Breast epithelium (tissue), 4 donors: ENCODE data around the gene HMCN1. TPM values are rescaled to one million over a fixed set of nuclear protein-coding genes. Genes with fewer than 3 reads are reported as not detected.

Experiments used
- DNase-seq, 2 donors: peaks; one replicate each; pipeline ENCODE4 v3.0.0-alpha.2; 2019; ENCODE audit warnings: low spot score in 2 of 2
- H3K27ac ChIP-seq, 2 donors: fragments of 200-600 bp; sonication (generic) in 1 of 2; one replicate each; pipeline ENCODE4 v1.5.1; 2016 to 2019; ENCODE audit warnings: mild to moderate bottlenecking in 1 of 2
- H3K27me3 ChIP-seq, 2 donors: fragments of 200-600 bp; sonication (generic) in 1 of 2; one replicate each; pipeline versions ENCODE4 v1.5.1 to v1.6.0; 2017 to 2019; ENCODE audit warnings: control low read depth in 1 of 2, mild to moderate bottlenecking in 1 of 2
- H3K36me3 ChIP-seq: fragments of 200-600 bp; one replicate; pipeline ENCODE4 v1.5.1; 2019
- H3K4me1 ChIP-seq, 2 donors: fragments of 200-600 bp; sonication (generic); one replicate each; pipeline ENCODE4 v1.5.1; 2016 to 2019; ENCODE audit warnings: control low read depth in 1 of 2
- H3K4me3 ChIP-seq, 3 donors: fragments of 200-600 bp; sonication (generic); 1 replicate in 2 of 3; 2 replicates in 1 of 3; pipeline ENCODE4 v1.5.1; 2016 to 2019; ENCODE audit warnings: mild to moderate bottlenecking in 3 of 3, moderate library complexity in 2 of 3
- H3K9me3 ChIP-seq, 2 donors: fragments of 200-600 bp; sonication (generic) in 1 of 2; one replicate each; pipeline ENCODE4 v1.5.1; 2016 to 2019; ENCODE audit warnings: control low read depth in 1 of 2
- CTCF ChIP-seq, 3 donors: fragments of 450-650 bp; IDR thresholded peaks; one replicate each; pipeline ENCODE4 v1.5.1; 2016 to 2017; ENCODE audit warnings: antibody characterized with exemption in 3 of 3, mild to moderate bottlenecking in 3 of 3, moderate library complexity in 3 of 3
- POLR2A ChIP-seq: fragments of 450-650 bp; IDR thresholded peaks from one replicate; pipeline ENCODE4 v1.6.1; 2016; ENCODE audit warnings: antibody characterized with exemption, mild to moderate bottlenecking, moderate library complexity
- POLR2AphosphoS5 ChIP-seq, 3 donors: sonication (generic); formaldehyde crosslinking; IDR thresholded peaks; one replicate each; pipeline ENCODE4 v1.6.1; 2017; ENCODE audit warnings: antibody characterized with exemption in 3 of 3
- intact Hi-C: fragments of 100-400 bp; cut with DNase I; formaldehyde crosslinking; loops from one replicate; pipeline ENCODE4 v1.15.1; 2023; ENCODE audit warnings: low total_unique reads
- total RNA-seq, 3 donors: library from RNA; depleted of rRNA; stranded (reverse); fragments of >200 nt; gene quantifications; one replicate each; pipeline ENCODE4 v1.1.0, GENCODE V29; 2016

Gene HMCN1
- total RNA-seq, 3 donors from 2014 or later: 7.8 to 18.4 (median 11.9) TPM

GRCh38 chr1:185850366-185850765, 116.2 kb downstream of the HMCN1 start:
- no peak for DNase-seq
- TF ChIP-seq POLR2A (no peak), POLR2AphosphoS5 (IDR thresholded peaks at IDR 0.05) (no peak), CTCF (IDR thresholded peaks at IDR 0.05) (no peak)
- Histone ChIP-seq H3K4me3 (no peak overlapping the region), H3K27ac (no peak overlapping the region), H3K4me1 (no peaks in the 10 kb centered on the region), H3K27me3 (no peaks in the 10 kb centered on the region), H3K9me3 (no peaks in the 10 kb centered on the region), H3K36me3 (no peaks in the 10 kb centered on the region)
- intact Hi-C loops: no loop called here

GRCh38 chr1:185853739-185854138, 119.5 kb downstream of the HMCN1 start:
- Histone ChIP-seq H3K27ac (no peak overlapping the region), H3K4me1 (no peaks in the 10 kb centered on the region), H3K4me3 (no peak overlapping the region), H3K9me3 (no peaks in the 10 kb centered on the region), H3K36me3 (no peaks in the 10 kb centered on the region), H3K27me3 (no peaks in the 10 kb centered on the region)
- no peak for TF ChIP-seq POLR2AphosphoS5 (IDR thresholded peaks at IDR 0.05)
- no peak for TF ChIP-seq POLR2A
- no peak for TF ChIP-seq CTCF (IDR thresholded peaks at IDR 0.05)
- no peak for DNase-seq
- intact Hi-C loops: no loop called here

DNA sequence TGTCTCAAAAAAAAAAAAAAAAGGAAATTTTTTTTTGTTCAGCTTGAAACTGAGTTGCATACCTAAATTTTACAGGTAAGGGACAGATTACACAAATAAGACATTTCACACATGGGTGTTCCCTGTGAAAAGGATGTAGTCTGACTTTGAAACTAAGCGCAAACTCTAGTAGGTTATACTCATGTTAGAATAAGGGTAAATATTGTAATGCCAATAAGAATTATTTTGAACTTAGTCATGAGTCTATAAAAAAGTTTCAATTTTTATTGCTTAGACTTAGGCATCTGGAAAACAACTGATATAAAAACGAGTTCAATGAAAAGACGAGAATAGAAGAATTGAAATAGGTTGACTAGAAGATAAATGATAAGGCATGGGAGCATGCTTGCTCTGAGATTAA, 122.3 kb downstream of the HMCN1 start:
- Histone ChIP-seq H3K9me3 (no peaks in the 10 kb centered on the region), H3K27me3 (no peaks in the 10 kb centered on the region), H3K4me3 (no peak overlapping the region), H3K36me3 (no peaks in the 10 kb centered on the region), H3K27ac (no peak overlapping the region), H3K4me1 (no peaks in the 10 kb centered on the region)
- no peak for DNase-seq
- intact Hi-C loops: no loop called here
- TF ChIP-seq POLR2AphosphoS5 (IDR thresholded peaks at IDR 0.05) (no peak), CTCF (IDR thresholded peaks at IDR 0.05) (no peak), POLR2A (no peak)

DNA sequence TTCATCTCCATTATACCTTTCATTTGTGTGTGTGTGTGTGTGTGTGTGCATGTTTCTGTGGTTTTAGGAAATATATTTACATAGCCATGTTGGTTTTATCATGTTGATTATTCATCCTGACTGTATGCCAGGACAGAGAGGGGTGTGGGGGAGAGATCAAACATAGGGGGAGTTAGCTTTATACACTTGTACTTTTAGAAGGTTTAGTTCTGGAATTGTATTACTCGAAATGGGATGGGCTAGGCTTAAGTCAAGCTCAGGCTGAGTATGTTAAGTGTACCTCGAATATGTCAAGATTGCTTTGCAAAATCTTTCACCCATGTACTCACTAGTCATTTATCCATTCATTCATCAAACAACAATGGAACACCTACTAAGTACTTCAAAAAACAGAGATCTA, 123.3 kb downstream of the HMCN1 start:
- H3K27me3 ChIP-seq: no peaks in the 10 kb centered on the region
- TF ChIP-seq POLR2AphosphoS5 (IDR thresholded peaks at IDR 0.05) (no peak), CTCF (IDR thresholded peaks at IDR 0.05) (no peak), POLR2A (no peak)
- H3K4me3 ChIP-seq: no peak overlapping the region
- no peaks in the 10 kb centered on the region for H3K9me3 ChIP-seq
- no peaks in the 10 kb centered on the region for H3K4me1 ChIP-seq
- intact Hi-C loops: no loop called here
- H3K36me3 ChIP-seq: no peaks in the 10 kb centered on the region
- H3K27ac ChIP-seq: no peak overlapping the region
- no peak for DNase-seq

GRCh38 chr1:185860311-185860710, 126.1 kb downstream of the HMCN1 start:
- H3K4me3 ChIP-seq: no peak overlapping the region
- no peaks in the 10 kb centered on the region for H3K4me1 ChIP-seq
- intact Hi-C loops: no loop called here
- H3K27me3 ChIP-seq: no peaks in the 10 kb centered on the region
- H3K27ac ChIP-seq: no peak overlapping the region
- H3K9me3 ChIP-seq: no peaks in the 10 kb centered on the region
- no peaks in the 10 kb centered on the region for H3K36me3 ChIP-seq
- DNase-seq: no peak
- no peak for TF ChIP-seq POLR2AphosphoS5 (IDR thresholded peaks at IDR 0.05)
- TF ChIP-seq POLR2A: no peak
- no peak for TF ChIP-seq CTCF (IDR thresholded peaks at IDR 0.05)
